AG10803 (cell line): Measurements from ENCODE around the gene NRIP1.

Experiments
- DNase-seq: peaks from one replicate; pipeline ENCODE4 v3.0.0; 2010; ENCODE audit warnings: low read depth
- H3K4me3 ChIP-seq: 2 replicates; pipeline ENCODE4 v1.5.1; 2011; ENCODE audit warnings: mild to moderate bottlenecking, low read length, control low read depth
- CTCF ChIP-seq: conservative IDR thresholded peaks from 2 replicates; pipeline ENCODE4 v1.5.1; 2011; ENCODE audit warnings: mild to moderate bottlenecking, low read length, control low read depth, inconsistent platforms

NRIP1 gene

GRCh38 chr21:15064576-15065391, at the start of gene NRIP1:
Gene NRIP1 (minus strand): TSS chr21:15065000. CDS start chr21:14968192, 96,808 bp downstream.
- peak within 1 kb of the TSS; percentile 68 for H3K4me3 ChIP-seq

GRCh38 chr21:15112858-15113257, 48.1 kb upstream of the NRIP1 start:
- DNase-seq = no peak
- TF ChIP-seq CTCF = no peak
- H3K4me3 ChIP-seq = no peak overlapping the region

More at GRCh38 chr21:15064576-15065391, at the start of gene NRIP1:
- TF ChIP-seq CTCF = no peak
- peak; percentile 92 for DNase-seq

- TF ChIP-seq CTCF = no peak
- DNase-seq = no peak
- H3K4me3 ChIP-seq = no peak overlapping the region
These were observed 44.0 kb upstream of the NRIP1 start for GRCh38 chr21:15108801-15109200.

- no peak overlapping the region for H3K4me3 ChIP-seq
- TF ChIP-seq CTCF = no peak
- DNase-seq = no peak
These were observed 39.7 kb upstream of the NRIP1 start for GRCh38 chr21:15104470-15104869.

GRCh38 chr21:15098908-15099307, 34.1 kb upstream of the NRIP1 start:
- DNase-seq = no peak
- H3K4me3 ChIP-seq = no peak overlapping the region
- TF ChIP-seq CTCF = no peak

GRCh38 chr21:15098181-15098580, 33.4 kb upstream of the NRIP1 start:
- no peak for TF ChIP-seq CTCF
- H3K4me3 ChIP-seq = no peak overlapping the region
- DNase-seq = no peak

GRCh38 chr21:15097580-15097979, 32.8 kb upstream of the NRIP1 start:
- TF ChIP-seq CTCF = no peak
- DNase-seq = no peak
- H3K4me3 ChIP-seq = no peak overlapping the region
